Smooth muscle cell (in vitro differentiated cells): ENCODE results near the gene P2RX1. TPM values are rescaled to one million over a fixed set of nuclear protein-coding genes. Genes with fewer than 3 reads are reported as not detected.

ENCODE experiments used
- DNase-seq: peaks from one replicate; lab custom pipeline; 2025; ENCODE audit not compliant: unreplicated experiment; lab: John Stamatoyannopoulos, UW
- H2AFZ ChIP-seq: fragments of 200-600 bp; sonication (generic); 2 replicates; pipeline ENCODE4 v1.6.0; 2016; ENCODE audit warnings: antibody characterized with exemption, low read depth, mild to moderate bottlenecking
- H3F3A ChIP-seq: fragments of 200-600 bp; sonication (generic); 2 replicates; pipeline ENCODE4 v1.6.0; 2017; ENCODE audit warnings: antibody characterized with exemption, low read depth
- H3K27ac ChIP-seq: fragments of 200-600 bp; sonication (generic); 2 replicates; pipeline ENCODE4 v1.5.1; 2016; ENCODE audit warnings: low read depth, mild to moderate bottlenecking
- H3K27me3 ChIP-seq: fragments of 200-600 bp; sonication (generic); 2 replicates; pipeline ENCODE4 v1.6.1; 2016; ENCODE audit warnings: low read depth, mild to moderate bottlenecking
- H3K36me3 ChIP-seq: fragments of 200-600 bp; sonication (generic); 2 replicates; pipeline ENCODE4 v1.5.1; 2016; ENCODE audit warnings: low read depth
- H3K4me1 ChIP-seq: fragments of 200-600 bp; sonication (generic); 2 replicates; pipeline ENCODE4 v1.5.1; 2016; ENCODE audit warnings: low read depth
- H3K4me2 ChIP-seq: fragments of 200-600 bp; sonication (generic); 2 replicates; pipeline ENCODE4 v1.6.0; 2016; ENCODE audit warnings: mild to moderate bottlenecking
- H3K4me3 ChIP-seq: fragments of 200-600 bp; sonication (generic); 2 replicates; pipeline ENCODE4 v1.5.1; 2016; ENCODE audit warnings: mild to moderate bottlenecking
- H3K79me2 ChIP-seq: fragments of 200-600 bp; sonication (generic); 2 replicates; pipeline ENCODE4 v1.6.0; 2016; ENCODE audit warnings: low read depth, mild to moderate bottlenecking
- H3K9ac ChIP-seq: fragments of 200-600 bp; sonication (generic); 2 replicates; pipeline ENCODE4 v1.6.0; 2016; ENCODE audit warnings: low read depth
- H3K9me3 ChIP-seq: fragments of 200-600 bp; sonication (generic); replicated peaks from 2 replicates; pipeline ENCODE4 v1.5.1; 2016; ENCODE audit warnings: low read depth
- H4K20me1 ChIP-seq: fragments of 200-600 bp; sonication (generic); 2 replicates; pipeline ENCODE4 v1.6.0; 2016; ENCODE audit warnings: low read depth
- WGBS: methylation state at CpG from one replicate; pipeline ENCODE4 v1.1.7; 2016; ENCODE audit warnings: low lambda C conversion rate; 5-methylcytosine and 5-hydroxymethylcytosine counted together
- polyA plus RNA-seq: library from polyadenylated mRNA; unstranded; fragments of >200 nt; fragmentation: Nextera tagmentation; extraction: Ambion mirVana; gene quantifications from 2 replicates; pipeline ENCODE4 v1.2.1, GENCODE V29; 2016
- total RNA-seq: library from RNA; depleted of rRNA; stranded (reverse); fragments of >200 nt; gene quantifications from 2 replicates; pipeline ENCODE4 v1.2.3, GENCODE V29; 2014
- TF ChIP-seq, protein P1 (sequence below): fragments of 200-600 bp; sonication (generic); IDR thresholded peaks from 2 replicates; pipeline ENCODE4 v1.5.1; 2017; ENCODE audit warnings: borderline replicate concordance, mild to moderate bottlenecking, antibody characterized with exemption; ENCODE audit not compliant: insufficient read depth, poor library complexity, severe bottlenecking

P2RX1 gene
- total and polyA plus RNA-seq, 2 experiments from 2014 or later: 1.3 to 3.2 TPM

- H3K4me2 ChIP-seq: peak overlapping the region; percentile 67
Measured at GRCh38 chr17:3879591-3880417, 36.5 kb downstream of the P2RX1 start.

DNA sequence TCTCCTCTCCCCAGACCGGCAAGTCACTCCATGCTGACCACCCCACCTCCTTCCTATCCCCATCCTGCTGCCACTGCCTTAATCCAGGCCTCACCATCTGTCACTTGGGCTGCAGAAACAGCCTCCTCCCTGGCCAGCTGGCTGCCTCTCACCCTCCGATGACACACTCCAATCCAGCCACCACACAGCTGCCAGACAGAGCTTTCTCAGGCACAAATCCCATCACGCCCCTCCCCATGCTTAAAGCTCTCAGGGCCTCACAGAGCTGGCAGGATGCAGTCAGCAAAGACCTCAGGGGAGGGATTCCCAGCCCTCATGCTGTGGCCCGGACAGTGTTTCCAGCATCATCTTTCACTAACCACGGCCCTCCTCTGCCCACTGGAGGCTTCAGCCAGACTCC, 37.1 kb downstream of the P2RX1 start:
- H3K27me3 ChIP-seq: no peaks in the 10 kb centered on the region
- H2AFZ ChIP-seq: no peak overlapping the region
- H3K9me3 ChIP-seq: no peaks in the 10 kb centered on the region
- DNase-seq: peak; percentile 60
- no peaks in the 10 kb centered on the region for H3K79me2 ChIP-seq
- H4K20me1 ChIP-seq: peaks cover 22% of the 10 kb centered on the region
- peaks cover 14% of the 10 kb centered on the region for H3K4me1 ChIP-seq
- H3F3A ChIP-seq: peaks cover 18% of the 10 kb centered on the region
- H3K9ac ChIP-seq: peak overlapping the region; percentile 78
- H3K36me3 ChIP-seq: no peaks in the 10 kb centered on the region
- TF ChIP-seq, protein P1, sequence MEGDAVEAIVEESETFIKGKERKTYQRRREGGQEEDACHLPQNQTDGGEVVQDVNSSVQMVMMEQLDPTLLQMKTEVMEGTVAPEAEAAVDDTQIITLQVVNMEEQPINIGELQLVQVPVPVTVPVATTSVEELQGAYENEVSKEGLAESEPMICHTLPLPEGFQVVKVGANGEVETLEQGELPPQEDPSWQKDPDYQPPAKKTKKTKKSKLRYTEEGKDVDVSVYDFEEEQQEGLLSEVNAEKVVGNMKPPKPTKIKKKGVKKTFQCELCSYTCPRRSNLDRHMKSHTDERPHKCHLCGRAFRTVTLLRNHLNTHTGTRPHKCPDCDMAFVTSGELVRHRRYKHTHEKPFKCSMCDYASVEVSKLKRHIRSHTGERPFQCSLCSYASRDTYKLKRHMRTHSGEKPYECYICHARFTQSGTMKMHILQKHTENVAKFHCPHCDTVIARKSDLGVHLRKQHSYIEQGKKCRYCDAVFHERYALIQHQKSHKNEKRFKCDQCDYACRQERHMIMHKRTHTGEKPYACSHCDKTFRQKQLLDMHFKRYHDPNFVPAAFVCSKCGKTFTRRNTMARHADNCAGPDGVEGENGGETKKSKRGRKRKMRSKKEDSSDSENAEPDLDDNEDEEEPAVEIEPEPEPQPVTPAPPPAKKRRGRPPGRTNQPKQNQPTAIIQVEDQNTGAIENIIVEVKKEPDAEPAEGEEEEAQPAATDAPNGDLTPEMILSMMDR: no peak
- H3K27ac ChIP-seq: peak overlapping the region; percentile 91
- no peak overlapping the region for H3K4me3 ChIP-seq
- 27% methylated on average over 5 of the region's 5 CpGs for WGBS
- peak overlapping the region; percentile 67 for H3K4me2 ChIP-seq

More at GRCh38 chr17:3879591-3880417, 36.5 kb downstream of the P2RX1 start:
- Histone ChIP-seq H2AFZ (no peak overlapping the region), H3K9me3 (no peaks in the 10 kb centered on the region), H3K9ac (peak overlapping the region; percentile 78), H3F3A (peaks cover 18% of the 10 kb centered on the region), H3K4me1 (peaks cover 14% of the 10 kb centered on the region), H3K79me2 (no peaks in the 10 kb centered on the region), H3K4me3 (no peak overlapping the region), H3K36me3 (no peaks in the 10 kb centered on the region), H3K27me3 (no peaks in the 10 kb centered on the region), H3K27ac (peak overlapping the region; percentile 91), H4K20me1 (peaks cover 22% of the 10 kb centered on the region)
- TF ChIP-seq, protein P1: no peak
- WGBS: 48% methylated on average over 23 of the region's 25 CpGs
- DNase-seq: peak; percentile 58

- Histone ChIP-seq H3K27me3 (no peaks in the 10 kb centered on the region), H3K9ac (no peak overlapping the region), H3K9me3 (no peaks in the 10 kb centered on the region), H3K4me3 (no peak overlapping the region), H3K79me2 (no peaks in the 10 kb centered on the region), H3K36me3 (no peaks in the 10 kb centered on the region), H3K4me2 (no peak overlapping the region), H3K27ac (no peak overlapping the region), H3K4me1 (peaks cover 14% of the 10 kb centered on the region), H2AFZ (no peak overlapping the region), H4K20me1 (peaks cover 22% of the 10 kb centered on the region), H3F3A (peaks cover 18% of the 10 kb centered on the region)
- TF ChIP-seq, protein P1: no peak
- 91% methylated on average over 8 of the region's 8 CpGs for WGBS
- no peak for DNase-seq
Measured at GRCh38 chr17:3877220-3877619, 39.0 kb downstream of the P2RX1 start.
